Measurements from ENCODE around the gene CAPG. TPM values are rescaled to one million over a fixed set of nuclear protein-coding genes. Genes with fewer than 3 reads are reported as not detected.

The CAPG gene
- total RNA-seq, 1 experiment from 2014 or later: 117 TPM

DNA sequence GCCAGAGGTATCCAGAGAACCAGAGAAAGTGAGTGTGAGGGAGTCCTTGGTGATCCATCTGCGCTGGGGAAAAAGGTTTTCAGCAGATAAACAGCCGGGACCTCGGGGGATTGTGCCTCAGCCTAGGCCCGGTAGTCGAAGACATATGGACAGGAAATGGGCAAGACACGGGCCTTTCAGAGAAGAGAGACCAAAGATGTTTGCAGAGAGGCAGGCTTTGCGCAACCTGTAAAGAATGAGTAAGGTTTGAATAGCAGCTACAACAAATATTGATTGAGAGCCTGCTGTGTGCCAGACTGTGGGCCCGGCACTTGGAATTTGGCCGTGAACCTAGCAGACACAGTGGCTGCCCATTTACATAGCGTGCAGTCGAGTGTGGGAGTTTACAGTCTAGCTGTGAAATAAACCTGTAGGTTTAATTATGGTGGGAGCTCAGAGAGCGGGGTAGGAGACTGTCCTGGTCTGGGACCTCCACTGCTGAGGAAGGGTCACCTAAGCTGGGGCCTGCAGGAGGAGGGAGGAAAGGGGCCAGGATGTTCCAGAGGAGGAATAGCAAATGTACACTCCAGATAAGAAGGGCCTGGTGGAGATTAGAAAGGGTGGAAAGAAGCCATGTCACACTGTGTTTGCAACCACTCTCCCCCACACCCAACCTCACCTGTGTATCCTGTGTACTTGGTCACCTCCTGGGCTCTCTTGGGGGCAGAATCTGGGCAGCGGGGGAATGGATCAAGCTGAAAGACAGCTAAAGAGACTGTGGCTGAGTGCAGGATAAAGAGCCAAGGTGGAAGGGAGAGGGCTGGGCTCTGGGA lies 11.3 kb upstream of the CAPG start:
- peak; percentile 80 for TF ChIP-seq GABPB1 (CRISPR knock-in tag; IDR thresholded peaks at IDR 0.05)
- TF ChIP-seq JUN (CRISPR knock-in tag; IDR thresholded peaks at IDR 0.05): no peak
- Mint-ChIP-seq H3K9me3 (no peaks in the 10 kb centered on the region), H3K27me3 (ENCODE audit: low read depth) (peaks cover under 1% of the 10 kb centered on the region), H3K36me3 (no peaks in the 10 kb centered on the region), H3K4me3 (no peak overlapping the region), H3K27ac (no peak overlapping the region; the same call in 1 of the 2 replicates), H3K4me1 (peaks cover 31% of the 10 kb centered on the region)
- ChIA-PET CTCF (interaction anchor here (0.6 to 4.5 kb wide), 23 partner anchors 8 to 597 kb away, joined by 3 to 106 read pairs (median 4); partner anchors contain the start of genes ELMOD3, MAT2A and RETSAT), POLR2A (interaction anchor here (0.8 to 2.9 kb wide), 3 partner anchors 10 to 130 kb away, joined by 4 to 16 read pairs (median 11); partner anchors contain the start of gene MAT2A)
- no peak for ATAC-seq
- DNase-seq (ENCODE audit: low spot score): no peak

DNA sequence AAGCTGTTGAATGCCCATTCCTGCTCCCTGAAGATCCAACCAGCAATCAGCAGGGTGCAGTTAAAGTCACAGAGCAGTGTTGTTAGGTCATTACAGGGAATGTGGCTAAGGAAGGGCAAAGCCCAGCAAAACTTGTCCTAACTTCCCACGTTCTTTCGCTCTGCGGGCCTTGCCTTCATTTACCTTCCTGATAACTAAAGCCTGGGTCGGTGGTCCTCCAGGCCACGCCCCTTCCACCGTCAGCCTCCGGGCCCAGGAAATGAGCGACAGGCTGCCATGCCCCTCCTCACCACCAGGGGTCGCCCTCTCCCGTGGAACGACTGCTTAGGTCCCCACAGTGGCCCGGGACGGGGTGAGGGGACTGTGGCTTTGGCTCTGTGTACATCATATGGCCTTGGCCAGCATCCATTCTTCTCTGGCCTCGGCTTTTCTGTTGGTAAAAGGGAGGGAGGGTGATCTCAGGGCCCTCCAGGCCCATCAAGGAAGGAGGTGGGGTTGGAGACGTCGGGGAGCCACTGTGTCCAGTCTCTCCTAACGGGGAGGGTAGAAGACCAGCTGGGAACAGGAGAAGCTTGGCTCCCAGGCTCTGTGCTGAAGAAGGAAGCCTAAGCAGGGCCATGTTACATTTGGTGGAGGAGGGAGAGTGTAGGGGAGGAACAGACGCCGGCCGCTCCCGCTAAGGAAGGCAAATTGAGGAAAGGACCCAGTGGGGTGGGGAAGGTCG lies 10.5 kb upstream of the CAPG start:
- DNase-seq (ENCODE audit: low spot score) (peak; percentile 95), ATAC-seq (peak; percentile 63)
- Mint-ChIP-seq H3K27me3 (ENCODE audit: low read depth) (no peaks in the 10 kb centered on the region; the same call in 1 of the 2 replicates), H3K4me3 (peak overlapping the region; percentile 35), H3K9me3 (no peaks in the 10 kb centered on the region), H3K27ac (peak overlapping the region; percentile 61), H3K36me3 (no peaks in the 10 kb centered on the region), H3K4me1 (peaks cover 31% of the 10 kb centered on the region)
- ChIA-PET POLR2A (interaction anchor here (1.9 to 2.9 kb wide), 4 partner anchors 117 to 131 kb away, joined by 11 to 34 read pairs (median 16); partner anchors contain the start of gene MAT2A), CTCF (interaction anchor here (0.6 to 4.5 kb wide), 23 partner anchors 9 to 596 kb away, joined by 3 to 106 read pairs (median 4); partner anchors contain the start of genes ELMOD3, MAT2A and RETSAT)
- TF ChIP-seq, protein P1, sequence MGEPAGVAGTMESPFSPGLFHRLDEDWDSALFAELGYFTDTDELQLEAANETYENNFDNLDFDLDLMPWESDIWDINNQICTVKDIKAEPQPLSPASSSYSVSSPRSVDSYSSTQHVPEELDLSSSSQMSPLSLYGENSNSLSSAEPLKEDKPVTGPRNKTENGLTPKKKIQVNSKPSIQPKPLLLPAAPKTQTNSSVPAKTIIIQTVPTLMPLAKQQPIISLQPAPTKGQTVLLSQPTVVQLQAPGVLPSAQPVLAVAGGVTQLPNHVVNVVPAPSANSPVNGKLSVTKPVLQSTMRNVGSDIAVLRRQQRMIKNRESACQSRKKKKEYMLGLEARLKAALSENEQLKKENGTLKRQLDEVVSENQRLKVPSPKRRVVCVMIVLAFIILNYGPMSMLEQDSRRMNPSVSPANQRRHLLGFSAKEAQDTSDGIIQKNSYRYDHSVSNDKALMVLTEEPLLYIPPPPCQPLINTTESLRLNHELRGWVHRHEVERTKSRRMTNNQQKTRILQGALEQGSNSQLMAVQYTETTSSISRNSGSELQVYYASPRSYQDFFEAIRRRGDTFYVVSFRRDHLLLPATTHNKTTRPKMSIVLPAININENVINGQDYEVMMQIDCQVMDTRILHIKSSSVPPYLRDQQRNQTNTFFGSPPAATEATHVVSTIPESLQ (CRISPR knock-in tag; IDR thresholded peaks at IDR 0.05): no peak
- TF ChIP-seq GABPB1 (CRISPR knock-in tag; IDR thresholded peaks at IDR 0.05) (peak; percentile 40; the same call in 1 of the 2 replicates), ETV6 (CRISPR knock-in tag; IDR thresholded peaks at IDR 0.05) (peak; percentile 67; the same call in 1 of the 2 replicates), ZNF263 (CRISPR knock-in tag; IDR thresholded peaks at IDR 0.05; ENCODE audit: low read depth) (no peak), CREB1 (CRISPR knock-in tag; IDR thresholded peaks at IDR 0.05) (0 out of 2 replicates have a peak, but pooled peaks have one; percentile 31), MXD4 (CRISPR knock-in tag; IDR thresholded peaks at IDR 0.05; ENCODE audit: borderline replicate concordance) (no peak), SP1 (CRISPR knock-in tag; conservative IDR thresholded peaks at IDR 0.05) (peak; percentile 72; the same call in 1 of the 2 replicates), ZNF138 (CRISPR knock-in tag; conservative IDR thresholded peaks at IDR 0.05) (no peak), JUN (CRISPR knock-in tag; IDR thresholded peaks at IDR 0.05) (no peak), KAT7 (CRISPR knock-in tag; IDR thresholded peaks at IDR 0.05; ENCODE audit: borderline replicate concordance) (no peak), ZNF317 (CRISPR knock-in tag; IDR thresholded peaks at IDR 0.05; ENCODE audit: borderline replicate concordance, low read depth) (no peak), ZNF219 (CRISPR knock-in tag; IDR thresholded peaks at IDR 0.05; ENCODE audit: borderline replicate concordance) (no peak)
- TF ChIP-seq, protein P2, sequence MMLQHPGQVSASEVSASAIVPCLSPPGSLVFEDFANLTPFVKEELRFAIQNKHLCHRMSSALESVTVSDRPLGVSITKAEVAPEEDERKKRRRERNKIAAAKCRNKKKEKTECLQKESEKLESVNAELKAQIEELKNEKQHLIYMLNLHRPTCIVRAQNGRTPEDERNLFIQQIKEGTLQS (CRISPR knock-in tag; conservative IDR thresholded peaks at IDR 0.05): no peak
- TF ChIP-seq, protein P3, sequence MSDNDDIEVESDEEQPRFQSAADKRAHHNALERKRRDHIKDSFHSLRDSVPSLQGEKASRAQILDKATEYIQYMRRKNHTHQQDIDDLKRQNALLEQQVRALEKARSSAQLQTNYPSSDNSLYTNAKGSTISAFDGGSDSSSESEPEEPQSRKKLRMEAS (CRISPR knock-in tag; IDR thresholded peaks at IDR 0.05): 0 out of 2 replicates have a peak, but pooled peaks have one; percentile 31
- TF ChIP-seq, protein P4, sequence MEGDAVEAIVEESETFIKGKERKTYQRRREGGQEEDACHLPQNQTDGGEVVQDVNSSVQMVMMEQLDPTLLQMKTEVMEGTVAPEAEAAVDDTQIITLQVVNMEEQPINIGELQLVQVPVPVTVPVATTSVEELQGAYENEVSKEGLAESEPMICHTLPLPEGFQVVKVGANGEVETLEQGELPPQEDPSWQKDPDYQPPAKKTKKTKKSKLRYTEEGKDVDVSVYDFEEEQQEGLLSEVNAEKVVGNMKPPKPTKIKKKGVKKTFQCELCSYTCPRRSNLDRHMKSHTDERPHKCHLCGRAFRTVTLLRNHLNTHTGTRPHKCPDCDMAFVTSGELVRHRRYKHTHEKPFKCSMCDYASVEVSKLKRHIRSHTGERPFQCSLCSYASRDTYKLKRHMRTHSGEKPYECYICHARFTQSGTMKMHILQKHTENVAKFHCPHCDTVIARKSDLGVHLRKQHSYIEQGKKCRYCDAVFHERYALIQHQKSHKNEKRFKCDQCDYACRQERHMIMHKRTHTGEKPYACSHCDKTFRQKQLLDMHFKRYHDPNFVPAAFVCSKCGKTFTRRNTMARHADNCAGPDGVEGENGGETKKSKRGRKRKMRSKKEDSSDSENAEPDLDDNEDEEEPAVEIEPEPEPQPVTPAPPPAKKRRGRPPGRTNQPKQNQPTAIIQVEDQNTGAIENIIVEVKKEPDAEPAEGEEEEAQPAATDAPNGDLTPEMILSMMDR (IDR thresholded peaks at IDR 0.05): peak; percentile 100
- TF ChIP-seq, protein P5, sequence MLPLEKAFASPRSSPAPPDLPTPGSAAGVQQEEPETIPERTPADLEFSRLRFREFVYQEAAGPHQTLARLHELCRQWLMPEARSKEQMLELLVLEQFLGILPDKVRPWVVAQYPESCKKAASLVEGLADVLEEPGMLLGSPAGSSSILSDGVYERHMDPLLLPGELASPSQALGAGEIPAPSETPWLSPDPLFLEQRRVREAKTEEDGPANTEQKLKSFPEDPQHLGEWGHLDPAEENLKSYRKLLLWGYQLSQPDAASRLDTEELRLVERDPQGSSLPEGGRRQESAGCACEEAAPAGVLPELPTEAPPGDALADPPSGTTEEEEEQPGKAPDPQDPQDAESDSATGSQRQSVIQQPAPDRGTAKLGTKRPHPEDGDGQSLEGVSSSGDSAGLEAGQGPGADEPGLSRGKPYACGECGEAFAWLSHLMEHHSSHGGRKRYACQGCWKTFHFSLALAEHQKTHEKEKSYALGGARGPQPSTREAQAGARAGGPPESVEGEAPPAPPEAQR (CRISPR knock-in tag; IDR thresholded peaks at IDR 0.05): no peak

Measured in WTC11 (cell line).